ENCODE results near the gene ADGRV1.

DNA sequence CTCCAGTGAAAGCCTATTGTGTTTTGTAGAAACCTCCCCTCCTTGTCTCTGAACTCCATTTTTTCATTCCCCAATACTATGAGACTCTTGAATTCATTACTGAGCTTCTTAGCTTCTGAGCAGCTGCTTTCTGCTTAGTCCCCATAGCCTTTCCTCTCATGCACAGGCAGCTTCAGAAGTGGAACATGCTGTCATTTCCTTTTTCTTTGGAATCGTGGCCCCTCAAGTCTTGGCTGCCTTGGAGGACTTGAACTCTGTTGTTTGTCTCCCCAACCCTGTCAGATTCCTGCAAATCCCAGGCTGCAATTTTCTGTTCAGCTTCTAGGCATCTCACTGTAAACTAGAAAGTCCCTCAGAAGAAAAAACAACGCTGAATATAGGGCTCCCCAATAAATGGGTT, 556.1 kb downstream of the ADGRV1 start:
- TF ChIP-seq SIN3A (IDR thresholded peaks at IDR 0.05; ENCODE audit: borderline replicate concordance, insufficient read depth, low read length) (no peak), POLR2AphosphoS5 (IDR thresholded peaks at IDR 0.05; ENCODE audit: low read depth, low read length) (no peak), REST (IDR thresholded peaks at IDR 0.05; ENCODE audit: insufficient read depth in 1 of 2, low read depth in 2 of 2, low read length in 2 of 2) (no peak), TAF1 (IDR thresholded peaks at IDR 0.05; ENCODE audit: borderline replicate concordance, insufficient read depth, low read length) (no peak), FOXP2 (optimal IDR thresholded peaks at IDR 0.05; ENCODE audit: borderline replicate concordance, extremely low read depth, extremely low read length, insufficient read depth) (no peak)

All from PFSK-1 (cell line).